RWPE2 (cell line): Measurements from ENCODE around the gene IFI35.

ENCODE experiments used
- ATAC-seq: fragments of 200-7000 bp; cut with Tn5 transposase; 3 replicates; pipeline ENCODE4 v1.9.1; 2021; ENCODE audit warnings: low read depth
- DNase-seq: peaks from one replicate; pipeline ENCODE4 v3.0.0-alpha.2; 2020; ENCODE audit warnings: low spot score
- H3K27ac ChIP-seq: fragments of 450-650 bp; 2 replicates; pipeline ENCODE4 v1.5.1; 2017; ENCODE audit warnings: mild to moderate bottlenecking; ENCODE audit not compliant: poor library complexity, severe bottlenecking
- H3K27me3 ChIP-seq: fragments of 250-450 bp; sonication (Bioruptor Pico); 2 replicates; pipeline ENCODE4 v1.5.1; 2021; ENCODE audit warnings: mild to moderate bottlenecking, moderate library complexity; ENCODE audit not compliant: insufficient read depth, poor library complexity, severe bottlenecking
- H3K36me3 ChIP-seq: fragments of 250-450 bp; sonication (Bioruptor Pico); 2 replicates; pipeline ENCODE4 v1.5.1; 2020; ENCODE audit warnings: low read depth, mild to moderate bottlenecking, moderate library complexity
- H3K4me1 ChIP-seq: fragments of 250-450 bp; sonication (Bioruptor Pico); 2 replicates; pipeline ENCODE4 v1.5.1; 2021; ENCODE audit warnings: mild to moderate bottlenecking, moderate library complexity; ENCODE audit not compliant: insufficient read depth, poor library complexity, severe bottlenecking
- H3K4me3 ChIP-seq: fragments of 250-450 bp; sonication (Bioruptor Pico); 2 replicates; pipeline ENCODE4 v1.5.1; 2021; ENCODE audit warnings: mild to moderate bottlenecking, moderate library complexity; ENCODE audit not compliant: severe bottlenecking
- H3K9me3 ChIP-seq: fragments of 250-450 bp; sonication (Bioruptor Pico); 2 replicates; pipeline ENCODE4 v1.5.1; 2021; ENCODE audit warnings: mild to moderate bottlenecking, moderate library complexity; ENCODE audit not compliant: severe bottlenecking
- TF ChIP-seq, protein P1 (sequence below): fragments of 450-650 bp; IDR thresholded peaks from one replicate; pipeline ENCODE4 v1.5.1; 2017; ENCODE audit warnings: mild to moderate bottlenecking, moderate library complexity; ENCODE audit not compliant: poor library complexity, severe bottlenecking

IFI35 gene

DNA sequence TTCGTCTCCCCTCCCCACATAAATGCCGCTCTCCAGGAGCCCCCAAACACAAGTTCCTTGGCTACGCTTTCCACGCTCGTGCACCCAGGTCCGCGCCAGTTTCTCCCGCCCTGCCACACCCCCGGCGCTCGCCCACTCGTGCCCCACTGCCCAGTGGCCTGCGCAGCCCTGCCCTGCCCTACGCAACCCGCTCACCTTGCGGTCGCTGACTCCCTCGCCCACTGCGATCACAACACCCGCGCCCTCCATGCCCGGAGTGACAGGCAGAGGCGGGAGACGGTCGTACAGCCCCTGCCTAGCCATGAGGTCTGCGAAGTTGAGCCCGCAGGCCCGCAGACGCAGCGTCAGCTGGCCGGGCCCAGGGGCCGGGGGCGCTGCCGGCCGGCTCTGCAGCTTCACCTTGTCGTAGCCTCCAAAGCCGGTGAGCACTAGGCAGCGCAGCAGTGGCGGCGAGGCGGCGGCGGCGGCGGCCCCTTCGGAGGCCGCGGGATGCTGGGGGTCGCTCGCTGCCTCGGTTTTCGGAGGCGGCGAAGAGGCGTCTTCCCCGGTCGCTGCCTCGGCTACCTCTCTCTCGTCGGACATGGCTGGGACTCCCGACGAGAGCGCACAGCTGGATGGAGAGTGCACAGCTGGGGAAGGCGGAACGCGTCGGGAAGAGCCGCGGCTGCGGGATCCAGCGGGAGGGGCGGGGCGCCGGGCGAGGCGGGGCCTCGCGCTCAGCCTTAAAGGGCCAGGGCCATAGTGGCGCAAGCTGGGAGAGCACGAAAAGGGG is 15.3 kb downstream of the IFI35 start, which contains the start of gene VAT1:
TSS of gene VAT1 (minus strand) at position 645 of the 772 bp plus-strand sequence. CDS start at position 582, 63 bp downstream.
- H3K27ac ChIP-seq = peak within 1 kb of the TSS; percentile 64

DNA sequence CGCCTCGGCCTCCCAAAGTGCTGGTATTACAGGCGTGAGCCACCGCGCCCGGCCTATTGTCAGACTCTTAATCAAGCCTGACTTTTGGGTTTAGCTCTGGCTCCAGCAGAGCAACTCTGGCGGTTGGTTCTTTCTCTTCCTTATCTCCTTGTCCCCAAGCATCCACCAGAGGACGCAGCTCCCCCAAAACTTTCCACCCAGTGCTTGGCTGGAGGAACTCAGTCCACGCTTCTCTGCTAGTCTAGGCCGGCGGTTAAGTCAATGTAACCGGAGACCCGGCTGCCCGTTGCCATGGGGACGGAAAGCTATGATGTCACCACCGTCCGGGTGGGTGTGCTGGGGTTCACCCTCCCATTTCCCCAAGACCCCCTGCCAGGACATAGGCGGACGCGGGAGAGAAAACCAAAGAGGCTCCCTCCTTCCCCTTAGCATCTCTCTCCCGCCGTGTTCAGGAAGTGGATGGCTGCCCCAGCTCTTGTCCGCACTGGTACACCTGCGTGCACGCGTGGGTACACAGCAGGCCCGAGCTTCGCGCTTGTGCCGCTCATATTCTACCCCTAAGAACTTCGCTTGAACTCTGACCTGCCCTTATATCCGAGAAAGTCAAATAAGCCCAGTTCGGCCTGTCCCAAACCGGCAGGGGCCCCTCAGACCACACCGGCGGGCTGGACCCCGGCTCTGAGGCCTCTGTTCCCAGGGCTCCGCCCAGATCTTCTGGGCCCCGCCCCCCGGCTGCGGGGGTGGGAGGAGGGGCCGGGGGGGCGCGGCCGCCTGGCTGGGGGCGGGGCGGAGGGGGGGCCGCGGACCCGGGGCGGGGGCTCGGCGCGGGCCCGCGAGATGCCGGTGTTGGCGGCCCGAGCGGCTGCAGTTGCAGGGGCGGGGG is 18.1 kb downstream of the IFI35 start, which contains the start of gene RND2:
TSS of gene RND2 (plus strand) at position 825 of the 883 bp plus-strand sequence. CDS start 117 bp downstream, outside the sequence.
- ATAC-seq (peak; percentile 44), DNase-seq (peak; percentile 84)
- Histone ChIP-seq H3K27ac (no peak within 1 kb of the TSS), H3K4me3 (peak within 1 kb of the TSS; percentile 26), H3K4me1 (no peaks in the 10 kb centered on the region), H3K36me3 (no peaks in the 10 kb centered on the region; the same call in 1 of the 2 replicates), H3K27me3 (no peaks in the 10 kb centered on the region), H3K9me3 (no peaks in the 10 kb centered on the region)
- TF ChIP-seq, protein P1, sequence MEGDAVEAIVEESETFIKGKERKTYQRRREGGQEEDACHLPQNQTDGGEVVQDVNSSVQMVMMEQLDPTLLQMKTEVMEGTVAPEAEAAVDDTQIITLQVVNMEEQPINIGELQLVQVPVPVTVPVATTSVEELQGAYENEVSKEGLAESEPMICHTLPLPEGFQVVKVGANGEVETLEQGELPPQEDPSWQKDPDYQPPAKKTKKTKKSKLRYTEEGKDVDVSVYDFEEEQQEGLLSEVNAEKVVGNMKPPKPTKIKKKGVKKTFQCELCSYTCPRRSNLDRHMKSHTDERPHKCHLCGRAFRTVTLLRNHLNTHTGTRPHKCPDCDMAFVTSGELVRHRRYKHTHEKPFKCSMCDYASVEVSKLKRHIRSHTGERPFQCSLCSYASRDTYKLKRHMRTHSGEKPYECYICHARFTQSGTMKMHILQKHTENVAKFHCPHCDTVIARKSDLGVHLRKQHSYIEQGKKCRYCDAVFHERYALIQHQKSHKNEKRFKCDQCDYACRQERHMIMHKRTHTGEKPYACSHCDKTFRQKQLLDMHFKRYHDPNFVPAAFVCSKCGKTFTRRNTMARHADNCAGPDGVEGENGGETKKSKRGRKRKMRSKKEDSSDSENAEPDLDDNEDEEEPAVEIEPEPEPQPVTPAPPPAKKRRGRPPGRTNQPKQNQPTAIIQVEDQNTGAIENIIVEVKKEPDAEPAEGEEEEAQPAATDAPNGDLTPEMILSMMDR = peak; percentile 69

More for the DNA sequence above, 15.3 kb downstream of the IFI35 start, which contains the start of gene VAT1:
- H3K36me3 ChIP-seq = peaks cover 17% of the 10 kb centered on the region
- DNase-seq = no peak
- no peaks in the 10 kb centered on the region for H3K27me3 ChIP-seq
- peak within 1 kb of the TSS; percentile 84 for H3K4me3 ChIP-seq
- peak; percentile 78 for ATAC-seq
- TF ChIP-seq, protein P1 = no peak
- H3K4me1 ChIP-seq = no peaks in the 10 kb centered on the region
- no peaks in the 10 kb centered on the region for H3K9me3 ChIP-seq

DNA sequence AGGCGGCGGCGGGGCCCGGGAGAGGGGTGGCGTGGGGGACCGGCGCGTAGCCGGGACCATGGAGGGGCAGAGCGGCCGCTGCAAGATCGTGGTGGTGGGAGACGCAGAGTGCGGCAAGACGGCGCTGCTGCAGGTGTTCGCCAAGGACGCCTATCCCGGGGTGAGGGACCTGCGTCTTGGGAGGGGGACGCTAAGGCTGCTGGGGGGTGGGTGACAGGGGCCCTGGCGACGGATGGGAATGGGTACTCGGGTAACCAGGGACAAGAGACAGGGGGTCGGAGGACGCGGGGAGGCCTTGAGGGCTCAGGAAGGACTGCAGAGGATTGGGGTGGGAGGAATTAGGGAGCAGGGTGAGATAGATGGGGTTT is 18.7 kb downstream of the IFI35 start:
- no peak overlapping the region for H3K27ac ChIP-seq
- DNase-seq (no peak), ATAC-seq (no peak)
- no peak overlapping the region for H3K4me3 ChIP-seq
- TF ChIP-seq, protein P1 = no peak
- H3K36me3 ChIP-seq = no peaks in the 10 kb centered on the region; the same call in 1 of the 2 replicates
- H3K27me3 ChIP-seq = no peaks in the 10 kb centered on the region
- no peaks in the 10 kb centered on the region for H3K9me3 ChIP-seq
- no peaks in the 10 kb centered on the region for H3K4me1 ChIP-seq

DNA sequence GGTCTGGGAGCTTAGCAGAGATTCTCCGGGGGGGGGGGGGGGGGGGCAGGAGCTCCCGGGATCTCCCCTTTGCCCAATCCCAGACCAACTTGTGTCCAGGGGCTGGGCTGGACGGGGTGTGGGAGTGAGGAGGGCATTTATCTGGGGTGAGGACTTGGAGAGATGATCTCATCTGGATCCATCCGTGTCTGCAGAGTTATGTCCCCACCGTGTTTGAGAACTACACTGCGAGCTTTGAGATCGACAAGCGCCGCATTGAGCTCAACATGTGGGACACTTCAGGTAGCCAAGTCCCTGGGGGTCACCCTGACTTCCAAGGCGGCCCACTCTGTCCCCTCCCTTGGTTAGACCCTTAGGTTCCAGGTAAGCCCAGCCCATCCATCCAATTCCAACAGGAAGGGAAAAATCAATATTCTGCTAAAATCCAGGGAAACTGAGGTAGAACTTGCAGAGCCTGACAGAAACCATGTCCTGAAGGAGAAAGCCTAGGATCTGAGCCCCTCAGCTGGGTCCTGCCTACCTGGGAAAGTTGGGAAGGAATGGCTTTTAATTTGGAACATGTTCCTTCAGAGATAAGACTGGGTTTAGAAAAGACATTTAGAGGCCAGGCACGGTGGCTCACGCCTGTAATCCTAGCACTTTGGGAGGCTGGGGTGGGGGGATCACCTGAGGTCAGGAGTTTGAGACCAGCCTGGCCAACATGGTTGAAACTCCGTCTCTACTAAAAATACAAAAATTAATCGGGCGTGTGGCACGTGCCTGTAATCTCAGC is 19.4 kb downstream of the IFI35 start:
- DNase-seq = no peak
- H3K27ac ChIP-seq = no peak overlapping the region
- no peak overlapping the region for H3K4me3 ChIP-seq

More for the DNA sequence above, 19.4 kb downstream of the IFI35 start:
- ATAC-seq = no peak
- TF ChIP-seq, protein P1 = no peak
- Histone ChIP-seq H3K27me3 (no peaks in the 10 kb centered on the region), H3K4me1 (no peaks in the 10 kb centered on the region), H3K36me3 (no peaks in the 10 kb centered on the region), H3K9me3 (no peaks in the 10 kb centered on the region)
